ENCODE results near the gene SMARCD2. TPM values are rescaled to one million over a fixed set of nuclear protein-coding genes. Genes with fewer than 3 reads are reported as not detected.
"Not testable (repeated sequence)": the region's sequence is repeated elsewhere in the genome, so short reads cannot be mapped to it uniquely, and the experiment has no call there.

SMARCD2 gene
- total RNA-seq, 4 donors from 2014 or later: 112 to 136 (median 127) TPM

- DNase-seq (ENCODE audit: extremely low spot score): no peak
- H3K36me3 ChIP-seq: no peaks in the 10 kb centered on the region
- no peaks in the 10 kb centered on the region for H3K9me3 ChIP-seq
- no peaks in the 10 kb centered on the region for H3K27me3 ChIP-seq
- no peak for TF ChIP-seq CTCF (IDR thresholded peaks at IDR 0.05)
- no peak for TF ChIP-seq EP300 (IDR thresholded peaks at IDR 0.05)
- TF ChIP-seq POLR2A (IDR thresholded peaks at IDR 0.05; ENCODE audit: low read depth): no peak
- TF ChIP-seq POLR2AphosphoS5 (IDR thresholded peaks at IDR 0.05): no peak
- no peak overlapping the region for H3K4me3 ChIP-seq
- no peaks in the 10 kb centered on the region for H3K4me1 ChIP-seq
- H3K27ac ChIP-seq (replicated peaks in 1 of 4): no peak overlapping the region
- 93% methylated on average over 3 of the region's 3 CpGs for WGBS
- intact Hi-C loops (cut with DNase I): no loop called here
Measured at GRCh38 chr17:63859257-63859656, 16.8 kb upstream of the SMARCD2 start.

GRCh38 chr17:63856425-63856824 lies 13.9 kb upstream of the SMARCD2 start:
- H3K27ac ChIP-seq (replicated peaks in 1 of 4); H3K4me1 ChIP-seq; intact Hi-C loops (cut with DNase I); H3K36me3 ChIP-seq; DNase-seq (ENCODE audit: extremely low spot score); H3K27me3 ChIP-seq; H3K9me3 ChIP-seq; H3K4me3 ChIP-seq: not testable (repeated sequence)
- WGBS: 93% methylated on average over 8 of the region's 8 CpGs

- Histone ChIP-seq H3K4me3 (no peak overlapping the region), H3K4me1 (no peaks in the 10 kb centered on the region), H3K27me3 (no peaks in the 10 kb centered on the region), H3K36me3 (no peaks in the 10 kb centered on the region), H3K27ac (replicated peaks in 1 of 4) (no peak overlapping the region), H3K9me3 (no peaks in the 10 kb centered on the region)
- intact Hi-C loops (cut with DNase I): no loop called here
- DNase-seq (ENCODE audit: extremely low spot score): no peak
- TF ChIP-seq CTCF (IDR thresholded peaks at IDR 0.05) (no peak), POLR2A (IDR thresholded peaks at IDR 0.05; ENCODE audit: low read depth) (no peak), EP300 (IDR thresholded peaks at IDR 0.05) (no peak), POLR2AphosphoS5 (IDR thresholded peaks at IDR 0.05) (no peak)
- 93% methylated on average over 5 of the region's 8 CpGs for WGBS
Measured at GRCh38 chr17:63855185-63855584, 12.7 kb upstream of the SMARCD2 start.

GRCh38 chr17:63854709-63855108 lies 12.2 kb upstream of the SMARCD2 start:
- H3K27me3 ChIP-seq: no peaks in the 10 kb centered on the region

GRCh38 chr17:63853260-63853659 lies 10.8 kb upstream of the SMARCD2 start:
- H3K27ac ChIP-seq (replicated peaks in 1 of 4): no peak overlapping the region
- no peaks in the 10 kb centered on the region for H3K36me3 ChIP-seq
- no peaks in the 10 kb centered on the region for H3K27me3 ChIP-seq
- TF ChIP-seq POLR2AphosphoS5 (IDR thresholded peaks at IDR 0.05) (no peak), EP300 (IDR thresholded peaks at IDR 0.05) (no peak), CTCF (IDR thresholded peaks at IDR 0.05) (no peak), POLR2A (IDR thresholded peaks at IDR 0.05; ENCODE audit: low read depth) (no peak)
- H3K9me3 ChIP-seq: no peaks in the 10 kb centered on the region
- intact Hi-C loops (cut with DNase I): no loop called here
- peaks cover 5 to 15% (median 11%) of the 10 kb centered on the region in 4 donors for H3K4me1 ChIP-seq
- DNase-seq (ENCODE audit: extremely low spot score): no peak
- 97% methylated on average over 2 of the region's 2 CpGs for WGBS
- H3K4me3 ChIP-seq: no peak overlapping the region

More at GRCh38 chr17:63854709-63855108, 12.2 kb upstream of the SMARCD2 start:
- no peaks in the 10 kb centered on the region for H3K36me3 ChIP-seq
- no peak overlapping the region for H3K4me3 ChIP-seq
- no peak for DNase-seq (ENCODE audit: extremely low spot score)
- H3K9me3 ChIP-seq: no peaks in the 10 kb centered on the region
- WGBS: 89% methylated on average over 5 of the region's 5 CpGs
- intact Hi-C loops (cut with DNase I): no loop called here
- no peak overlapping the region for H3K27ac ChIP-seq (replicated peaks in 1 of 4)
- peaks cover 0 to under 1% (median 0%) of the 10 kb centered on the region in 4 donors for H3K4me1 ChIP-seq
- no peak for TF ChIP-seq POLR2AphosphoS5 (IDR thresholded peaks at IDR 0.05)

GRCh38 chr17:63850401-63850800 lies 7.9 kb upstream of the SMARCD2 start:
- Histone ChIP-seq H3K4me3 (no peak overlapping the region), H3K27ac (replicated peaks in 1 of 4) (no peak overlapping the region), H3K27me3 (no peaks in the 10 kb centered on the region), H3K4me1 (peaks cover 5 to 15% (median 12%) of the 10 kb centered on the region in 4 donors), H3K9me3 (no peaks in the 10 kb centered on the region), H3K36me3 (no peaks in the 10 kb centered on the region)
- 86% methylated on average over 9 of the region's 9 CpGs for WGBS
- TF ChIP-seq POLR2AphosphoS5 (IDR thresholded peaks at IDR 0.05): no peak
- no peak for DNase-seq (ENCODE audit: extremely low spot score)
- intact Hi-C loops (cut with DNase I): no loop called here
